Activated B cell treated with CpG ODN at 0.5 μM for 24 hours (primary cell): ENCODE data around the gene HMGXB4. TPM values are rescaled to one million over a fixed set of nuclear protein-coding genes. Genes with fewer than 3 reads are reported as not detected.

ENCODE experiments used
- ATAC-seq: fragments of 200-7000 bp; cut with Tn5 transposase; one replicate; pipeline ENCODE4 v1.10.0; 2021; ENCODE audit warnings: low read depth, mild to moderate bottlenecking, moderate library complexity
- CTCF ChIA-PET: fragments of 350-600 bp; sonication (Branson Sonifier 250); formaldehyde crosslinking; loops from one replicate; lab custom pipeline; 2021; ENCODE audit warnings: antibody characterized with exemption; lab: Charles Lee
- POLR2A ChIA-PET: fragments of 350-600 bp; sonication (Branson Sonifier 250); formaldehyde crosslinking; loops from one replicate; lab custom pipeline; 2021; ENCODE audit warnings: antibody characterized with exemption; lab: Charles Lee
- DNase-seq: peaks from one replicate; pipeline ENCODE4 v3.0.0; 2022
- H3K27ac Mint-ChIP-seq: one replicate; pipeline ENCODE4 v1.8.0; 2020; ENCODE audit warnings: mixed read lengths
- H3K27me3 Mint-ChIP-seq: one replicate; pipeline ENCODE4 v1.8.0; 2021; ENCODE audit warnings: mixed read lengths
- H3K36me3 Mint-ChIP-seq: one replicate; pipeline ENCODE4 v1.8.0; 2021; ENCODE audit warnings: low read depth, mixed read lengths
- H3K4me1 Mint-ChIP-seq: one replicate; pipeline ENCODE4 v1.8.0; 2021; ENCODE audit warnings: mixed read lengths
- H3K4me3 Mint-ChIP-seq: one replicate; pipeline ENCODE4 v1.8.0; 2020; ENCODE audit warnings: mild to moderate bottlenecking, mixed read lengths
- H3K9me3 Mint-ChIP-seq: one replicate; pipeline ENCODE4 v1.8.0; 2020; ENCODE audit warnings: mixed read lengths
- intact Hi-C: fragments of 100-400 bp; cut with micrococcal nuclease; formaldehyde crosslinking; loops from one replicate; pipeline ENCODE4 v1.15.1; 2024
- total RNA-seq: library from RNA; stranded (reverse); gene quantifications from 2 replicates; pipeline ENCODE4 v1.2.3, GENCODE V29; 2022
- TF ChIP-seq, protein P1 (sequence below): fragments of 200-600 bp; IDR thresholded peaks from one replicate; pipeline ENCODE4 v1.8.0; 2022; ENCODE audit warnings: antibody characterized with exemption, mild to moderate bottlenecking

The HMGXB4 gene
- total RNA-seq, 1 donor from 2014 or later, result 24.8 TPM

DNA sequence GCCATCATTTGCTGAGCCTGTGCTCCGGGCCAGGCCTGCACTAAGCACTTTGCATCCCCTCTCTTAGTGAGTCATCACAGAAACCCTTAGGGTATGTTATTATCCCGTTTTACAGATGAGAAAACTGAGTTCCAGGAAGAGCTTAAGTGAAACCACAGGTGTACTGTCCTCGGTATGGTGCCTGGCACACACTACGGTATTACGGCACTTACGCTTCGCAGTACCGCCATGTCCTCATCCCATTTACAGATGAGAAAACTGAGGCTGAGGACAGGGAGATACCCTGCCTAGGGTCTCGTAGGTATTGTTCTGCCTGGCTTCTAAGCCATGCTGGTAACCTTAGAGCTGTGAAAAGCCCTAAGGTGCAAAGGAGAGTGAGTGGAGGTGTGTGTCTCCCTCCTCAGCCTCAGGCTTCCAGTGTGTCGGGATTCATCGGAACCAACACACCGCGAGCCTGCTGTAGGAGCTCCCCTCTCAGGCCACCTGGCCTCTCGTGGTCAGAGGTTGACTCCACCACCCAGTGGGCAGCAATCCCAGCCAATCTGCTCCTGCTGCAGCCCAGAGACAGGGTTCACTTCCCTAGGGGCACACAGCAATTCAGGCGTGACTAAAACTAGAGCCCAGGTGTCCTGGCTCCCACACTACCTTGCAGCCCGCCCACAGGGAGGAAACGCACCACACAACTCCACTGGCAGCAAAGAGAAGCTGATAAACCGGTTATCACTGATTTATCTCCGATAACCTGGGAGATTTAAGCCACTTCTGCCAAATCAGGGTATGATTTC is 84.0 kb downstream of the HMGXB4 start:
- H3K27ac Mint-ChIP-seq, result peak overlapping the region; percentile 12
- no peaks in the 10 kb centered on the region for H3K27me3 Mint-ChIP-seq
- peaks cover 35% of the 10 kb centered on the region for H3K36me3 Mint-ChIP-seq
- DNase-seq, result no peak
- POLR2A ChIA-PET, result interaction anchor here (0.7 kb wide), 1 partner anchor 10 kb away, joined by 3 read pairs; no protein-coding TSS in a partner anchor
- no peak for ATAC-seq
- TF ChIP-seq, protein P1, sequence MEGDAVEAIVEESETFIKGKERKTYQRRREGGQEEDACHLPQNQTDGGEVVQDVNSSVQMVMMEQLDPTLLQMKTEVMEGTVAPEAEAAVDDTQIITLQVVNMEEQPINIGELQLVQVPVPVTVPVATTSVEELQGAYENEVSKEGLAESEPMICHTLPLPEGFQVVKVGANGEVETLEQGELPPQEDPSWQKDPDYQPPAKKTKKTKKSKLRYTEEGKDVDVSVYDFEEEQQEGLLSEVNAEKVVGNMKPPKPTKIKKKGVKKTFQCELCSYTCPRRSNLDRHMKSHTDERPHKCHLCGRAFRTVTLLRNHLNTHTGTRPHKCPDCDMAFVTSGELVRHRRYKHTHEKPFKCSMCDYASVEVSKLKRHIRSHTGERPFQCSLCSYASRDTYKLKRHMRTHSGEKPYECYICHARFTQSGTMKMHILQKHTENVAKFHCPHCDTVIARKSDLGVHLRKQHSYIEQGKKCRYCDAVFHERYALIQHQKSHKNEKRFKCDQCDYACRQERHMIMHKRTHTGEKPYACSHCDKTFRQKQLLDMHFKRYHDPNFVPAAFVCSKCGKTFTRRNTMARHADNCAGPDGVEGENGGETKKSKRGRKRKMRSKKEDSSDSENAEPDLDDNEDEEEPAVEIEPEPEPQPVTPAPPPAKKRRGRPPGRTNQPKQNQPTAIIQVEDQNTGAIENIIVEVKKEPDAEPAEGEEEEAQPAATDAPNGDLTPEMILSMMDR, result no peak
- H3K4me3 Mint-ChIP-seq, result no peak overlapping the region
- CTCF ChIA-PET, result no interaction called here
- H3K4me1 Mint-ChIP-seq, result peaks cover 17% of the 10 kb centered on the region
- intact Hi-C loops, result no loop called here
- no peaks in the 10 kb centered on the region for H3K9me3 Mint-ChIP-seq

DNA sequence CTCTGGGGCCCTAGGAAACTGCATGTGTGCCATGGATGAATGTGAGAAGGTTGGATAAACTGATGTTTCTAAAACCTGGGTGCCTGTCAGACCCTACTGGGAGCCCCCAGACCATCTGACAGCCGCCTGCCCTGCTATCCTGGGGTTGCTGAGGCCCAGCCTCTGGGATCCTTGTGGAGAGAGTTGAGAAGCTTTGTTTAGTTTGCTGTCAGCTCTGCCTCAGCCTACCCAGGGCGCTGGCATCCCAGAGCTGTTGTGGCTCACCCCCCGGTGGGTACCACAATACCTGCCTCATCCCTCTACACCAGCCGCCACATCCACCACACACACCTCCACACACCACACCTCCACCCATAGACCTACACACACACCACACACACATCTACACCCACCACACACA is 85.1 kb downstream of the HMGXB4 start:
- H3K4me1 Mint-ChIP-seq, result peaks cover 17% of the 10 kb centered on the region
- H3K36me3 Mint-ChIP-seq, result peaks cover 27% of the 10 kb centered on the region
- TF ChIP-seq, protein P1, result no peak
- no peak overlapping the region for H3K27ac Mint-ChIP-seq
- CTCF ChIA-PET, result no interaction called here
- POLR2A ChIA-PET, result no interaction called here
- no peaks in the 10 kb centered on the region for H3K9me3 Mint-ChIP-seq
- ATAC-seq (no peak), DNase-seq (no peak)
- H3K4me3 Mint-ChIP-seq, result no peak overlapping the region
- intact Hi-C loops, result no loop called here
- no peaks in the 10 kb centered on the region for H3K27me3 Mint-ChIP-seq

DNA sequence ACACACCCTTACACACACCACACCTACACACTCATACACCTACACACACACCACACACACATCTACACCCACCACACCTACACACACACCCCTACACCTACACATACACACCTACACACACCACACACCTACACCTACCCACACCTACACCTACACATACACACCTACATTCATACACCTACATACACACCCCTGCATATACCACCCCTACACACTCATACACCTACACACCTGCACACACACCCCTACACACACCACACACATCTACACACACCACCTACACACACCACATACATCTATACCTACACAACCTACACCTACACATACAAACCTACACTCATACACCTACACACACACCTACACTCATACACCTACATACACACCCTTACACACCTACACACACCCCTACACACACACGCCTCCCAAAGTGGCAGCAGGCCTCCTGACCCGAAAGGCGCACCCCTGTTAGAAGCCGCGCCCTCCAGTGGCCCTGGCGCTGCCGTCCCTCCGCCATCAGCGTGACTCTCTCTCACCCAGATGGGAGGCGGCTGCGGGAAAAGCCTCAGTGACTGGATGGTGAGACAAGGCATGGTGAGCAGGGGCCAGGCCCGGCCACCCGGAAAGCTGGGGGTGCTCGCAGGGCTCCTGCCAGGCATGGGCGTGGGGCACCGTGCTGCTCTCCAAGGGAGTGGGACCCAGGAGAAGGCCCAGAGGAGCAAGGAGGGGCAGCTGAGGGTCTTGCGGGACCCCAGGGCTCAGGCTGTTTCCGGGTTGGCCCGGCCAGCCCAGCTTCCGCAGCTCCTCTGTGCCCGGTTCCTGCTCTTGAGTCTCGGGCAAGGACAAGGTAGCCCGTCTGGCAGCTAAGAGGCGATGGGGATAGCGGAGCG is 86.6 kb downstream of the HMGXB4 start:
- CTCF ChIA-PET, result no interaction called here

DNA sequence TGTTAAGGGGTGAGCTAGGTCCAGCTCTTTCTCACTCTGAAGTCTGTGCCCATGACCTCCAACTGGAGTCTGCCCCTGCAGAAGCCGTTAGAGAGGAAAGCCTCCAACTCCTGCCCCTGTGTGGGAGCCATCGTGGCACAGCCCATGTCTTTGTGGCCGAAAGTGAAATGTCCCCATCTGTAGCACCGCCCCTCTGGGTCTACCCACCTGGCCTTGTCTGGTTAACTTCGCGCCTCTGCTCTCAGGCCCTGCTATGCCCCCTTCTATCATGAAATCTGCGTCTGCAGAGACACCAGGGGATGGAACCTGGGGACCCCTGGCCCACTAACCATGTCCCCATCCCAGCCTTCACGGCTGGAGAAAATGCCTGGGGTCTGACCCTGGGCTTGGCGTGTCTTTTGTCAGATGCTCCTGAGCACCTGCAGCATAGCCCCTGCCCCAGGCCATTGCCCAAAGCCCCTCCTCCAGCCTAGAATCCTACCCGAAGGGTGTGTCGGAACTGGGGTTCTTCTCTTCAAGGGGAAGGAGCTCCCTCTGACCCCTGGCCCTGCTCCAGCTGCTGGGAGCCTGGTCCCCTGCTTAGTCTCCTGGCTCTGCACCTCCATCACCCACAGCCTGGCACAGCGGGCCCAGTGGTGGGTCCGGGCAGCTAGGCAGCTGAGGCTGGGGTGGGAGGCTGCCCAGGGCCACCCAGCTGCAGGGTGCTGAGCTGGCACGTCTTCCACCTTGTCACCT is 87.8 kb downstream of the HMGXB4 start:
- Mint-ChIP-seq H3K4me3 (no peak overlapping the region), H3K36me3 (peaks cover 13% of the 10 kb centered on the region), H3K27ac (no peak overlapping the region), H3K4me1 (peaks cover 22% of the 10 kb centered on the region), H3K9me3 (no peaks in the 10 kb centered on the region), H3K27me3 (no peaks in the 10 kb centered on the region)
- peak; percentile 41 for ATAC-seq
- ChIA-PET CTCF (interaction anchor here (0.7 kb wide), 1 partner anchor 87 kb away, joined by 3 read pairs; no protein-coding TSS in a partner anchor), POLR2A (no interaction called here)
- DNase-seq, result no peak
- TF ChIP-seq, protein P1, result no peak
- intact Hi-C loops, result no loop called here

More for the DNA sequence above, 86.6 kb downstream of the HMGXB4 start:
- Mint-ChIP-seq H3K27ac (no peak overlapping the region), H3K4me3 (no peak overlapping the region), H3K36me3 (peaks cover 18% of the 10 kb centered on the region), H3K9me3 (no peaks in the 10 kb centered on the region), H3K4me1 (peaks cover 17% of the 10 kb centered on the region), H3K27me3 (no peaks in the 10 kb centered on the region)
- intact Hi-C loops, result no loop called here
- TF ChIP-seq, protein P1, result no peak
- POLR2A ChIA-PET, result interaction anchor here (0.6 kb wide), 1 partner anchor 14 kb away, joined by 3 read pairs; no protein-coding TSS in a partner anchor
- DNase-seq (no peak), ATAC-seq (no peak)

Other genes starting within 250 kb of the HMGXB4 start
- not detected in 2 replicates for gene ISX, start 191.3 kb upstream of the HMGXB4 start, total RNA-seq
- 32.2 and 40.8 TPM in 2 replicates for gene TOM1, start 42.4 kb downstream of the HMGXB4 start, total RNA-seq
- gene HMOX1, start 123.6 kb downstream of the HMGXB4 start, total RNA-seq, result 13.3 TPM in 2 replicates
- 176 and 178 TPM in 2 replicates for gene MCM5, start 142.6 kb downstream of the HMGXB4 start, total RNA-seq